Measurements from ENCODE around the gene GALNT13. TPM values are rescaled to one million over a fixed set of nuclear protein-coding genes. Genes with fewer than 3 reads are reported as not detected.

GALNT13 gene
- 4.0 TPM in 2 replicates for total RNA-seq (2014; rRNA removed; shearing (Covaris generic))

DNA sequence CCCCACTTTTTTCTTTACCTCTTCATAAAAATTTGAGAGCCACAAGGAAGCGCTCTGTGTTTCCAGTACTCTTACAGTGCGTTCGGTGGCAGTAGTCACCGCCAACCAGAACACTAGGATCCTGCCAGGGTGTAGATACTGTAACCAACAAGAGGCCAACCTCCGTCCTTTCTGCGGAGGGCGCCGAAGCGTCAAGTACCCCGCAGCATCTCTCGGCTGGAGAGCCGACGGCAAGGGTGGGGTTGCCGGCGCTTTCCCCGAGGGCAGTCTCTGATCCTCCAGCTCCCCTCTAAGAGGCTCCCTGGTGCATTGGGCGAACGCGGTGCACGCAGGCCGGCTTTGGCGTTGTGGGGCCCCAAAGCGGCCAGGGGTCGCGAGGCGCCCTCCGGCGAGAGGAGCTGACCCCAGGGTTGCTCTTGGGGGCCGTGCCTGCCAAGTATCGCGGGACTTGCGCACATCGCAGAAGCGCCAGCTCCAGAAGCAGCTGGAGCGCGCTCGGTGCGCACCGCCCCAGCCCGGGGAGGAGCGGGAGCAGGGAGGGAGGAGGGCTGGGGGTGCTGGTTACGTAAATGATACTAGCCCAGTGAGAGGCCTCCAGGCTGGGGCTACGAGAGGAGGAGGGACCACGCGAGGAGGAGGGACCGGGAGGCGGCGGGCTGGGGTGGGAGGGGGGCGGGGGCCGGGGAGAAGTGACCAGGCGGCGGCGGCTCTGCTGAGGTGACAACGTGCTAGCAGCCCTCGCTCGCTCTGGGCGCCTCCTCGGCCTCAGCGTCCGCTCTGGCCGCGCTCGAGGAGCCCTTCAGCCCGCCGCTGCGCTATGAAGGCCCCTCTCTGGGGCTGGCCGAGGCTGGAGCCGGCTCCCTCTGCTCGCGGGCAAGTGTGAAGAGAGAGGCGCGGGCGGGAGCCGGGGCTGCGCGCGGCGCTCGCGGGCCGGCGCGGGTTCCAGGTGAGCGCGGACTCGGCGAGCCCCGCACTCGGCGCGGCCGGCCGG, at the start of gene GALNT13:
GALNT13 (plus strand) TSS at position 692 of the 991 bp plus-strand sequence.
- Histone ChIP-seq H3K9me3 (replicated peaks) (no peaks in the 10 kb centered on the region), H3K4me3 (peak within 1 kb of the TSS; percentile 61), H3K27me3 (no peaks in the 10 kb centered on the region), H3K27ac (no peak within 1 kb of the TSS), H3K36me3 (no peaks in the 10 kb centered on the region), H3K4me1 (no peaks in the 10 kb centered on the region)
- DNase-seq, result peak; percentile 72 to 73

DNA sequence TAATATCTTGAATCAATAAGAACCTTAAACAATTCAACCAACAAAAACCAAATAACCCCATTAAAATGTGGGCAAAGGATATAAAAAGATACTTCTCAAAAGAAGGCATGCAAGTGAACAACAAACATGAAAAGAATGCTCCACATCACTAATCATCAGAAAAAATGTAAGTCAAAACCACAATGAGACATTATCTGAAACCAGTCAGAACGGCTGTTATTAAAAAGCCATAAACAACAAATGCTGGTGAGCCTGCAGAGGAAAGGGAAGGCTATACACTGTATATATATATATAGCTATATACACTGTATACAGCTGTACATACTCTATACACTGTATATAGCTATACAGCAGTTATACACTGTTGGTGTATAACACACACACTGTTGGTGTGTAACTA, 47.8 kb upstream of the GALNT13 start:
- H3K27ac ChIP-seq, result no peak overlapping the region
- no peak overlapping the region for H3K4me3 ChIP-seq
- DNase-seq, result no peak
- H3K36me3 ChIP-seq, result no peaks in the 10 kb centered on the region
- H3K9me3 ChIP-seq (replicated peaks), result no peaks in the 10 kb centered on the region
- no peaks in the 10 kb centered on the region for H3K27me3 ChIP-seq
- no peaks in the 10 kb centered on the region for H3K4me1 ChIP-seq

DNA sequence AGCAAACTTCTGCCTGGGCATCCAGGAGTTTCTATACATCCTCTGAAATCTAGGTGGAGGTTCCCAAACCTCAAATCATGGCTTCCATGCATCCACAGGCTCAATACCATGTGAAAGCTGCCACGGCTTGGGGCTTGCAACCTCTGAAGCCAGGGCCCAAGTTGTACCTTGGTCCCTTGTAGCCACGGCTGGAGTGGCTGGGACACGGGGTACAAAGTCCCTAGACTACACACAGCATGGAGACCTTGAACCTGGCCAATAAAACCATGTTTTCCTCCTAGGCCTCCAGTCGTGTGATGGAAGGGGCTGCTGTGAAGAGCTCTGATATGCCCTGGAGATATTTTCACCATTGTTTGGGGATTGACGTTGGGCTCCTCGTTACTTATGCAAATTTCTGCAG, 43.4 kb upstream of the GALNT13 start:
- no peaks in the 10 kb centered on the region for H3K36me3 ChIP-seq
- no peaks in the 10 kb centered on the region for H3K9me3 ChIP-seq (replicated peaks)
- no peaks in the 10 kb centered on the region for H3K27me3 ChIP-seq
- no peak overlapping the region for H3K4me3 ChIP-seq
- H3K27ac ChIP-seq, result no peak overlapping the region
- no peak for DNase-seq
- H3K4me1 ChIP-seq, result no peaks in the 10 kb centered on the region

DNA sequence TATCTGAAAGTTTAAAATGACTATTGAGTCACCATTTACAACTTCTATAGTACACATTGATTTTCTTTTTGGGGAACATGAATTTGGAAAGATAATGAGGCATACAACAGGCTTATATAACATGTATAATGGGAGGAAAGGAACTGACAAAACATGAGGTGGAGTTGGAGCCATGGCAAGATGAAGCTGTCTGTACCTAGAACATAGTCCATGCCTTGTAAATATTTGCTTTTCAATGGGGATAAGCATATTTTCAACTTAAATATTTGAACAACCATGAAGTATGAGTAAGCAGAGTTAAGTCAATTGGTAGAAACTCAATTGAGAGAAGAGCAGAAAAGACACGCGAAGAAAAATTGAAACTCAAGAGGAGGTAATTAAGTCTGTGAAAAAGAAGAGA, 37.1 kb upstream of the GALNT13 start:
- no peaks in the 10 kb centered on the region for H3K4me1 ChIP-seq
- no peak overlapping the region for H3K27ac ChIP-seq
- DNase-seq, result no peak
- H3K36me3 ChIP-seq, result no peaks in the 10 kb centered on the region
- no peaks in the 10 kb centered on the region for H3K9me3 ChIP-seq (replicated peaks)
- H3K4me3 ChIP-seq, result no peak overlapping the region
- H3K27me3 ChIP-seq, result no peaks in the 10 kb centered on the region

DNA sequence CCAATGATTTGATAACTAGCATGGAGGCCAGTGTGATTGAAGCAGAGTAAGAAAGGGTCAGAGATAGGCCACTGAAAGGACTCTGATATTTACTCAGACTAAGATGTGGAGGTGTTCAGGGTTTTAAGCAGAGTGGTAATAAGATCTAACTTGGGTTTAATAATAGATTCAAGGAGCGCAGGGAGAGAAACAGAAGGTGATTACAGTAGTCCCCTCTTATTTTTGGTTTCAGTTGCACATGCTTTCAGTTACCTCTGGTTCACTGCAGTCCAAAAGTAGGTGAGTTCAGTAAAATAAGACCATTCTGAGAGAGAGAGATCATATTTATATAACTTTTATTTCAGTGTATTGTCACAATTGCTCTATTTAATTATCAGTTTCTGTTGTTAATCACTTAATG, 13.5 kb upstream of the GALNT13 start:
- H3K4me1 ChIP-seq, result no peaks in the 10 kb centered on the region
- no peaks in the 10 kb centered on the region for H3K9me3 ChIP-seq (replicated peaks)
- no peak overlapping the region for H3K27ac ChIP-seq
- DNase-seq, result no peak
- no peaks in the 10 kb centered on the region for H3K27me3 ChIP-seq
- H3K4me3 ChIP-seq, result no peak overlapping the region
- H3K36me3 ChIP-seq, result no peaks in the 10 kb centered on the region

DNA sequence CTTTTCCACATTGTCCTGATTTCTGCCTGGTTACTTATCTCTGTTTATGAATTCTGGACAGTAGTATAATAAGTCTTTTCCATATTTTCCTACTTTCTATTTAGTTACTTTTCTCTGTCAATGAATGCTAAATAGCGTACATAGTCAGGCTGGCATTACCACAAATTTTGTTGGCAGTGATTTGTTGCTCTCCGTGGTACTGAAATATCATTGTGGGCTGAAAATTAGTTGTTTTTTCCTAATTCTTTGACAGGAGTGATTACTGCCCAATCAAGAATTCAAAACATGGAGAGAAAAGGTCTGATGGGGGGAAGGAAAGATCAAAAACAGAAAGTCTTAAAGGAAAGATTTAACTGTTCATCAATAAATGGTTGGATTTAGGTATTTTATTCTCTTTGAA, 7.7 kb upstream of the GALNT13 start:
- peak in 1 of 2 experiments; percentile 42 for DNase-seq
- no peaks in the 10 kb centered on the region for H3K4me1 ChIP-seq
- H3K27ac ChIP-seq, result no peak overlapping the region
- H3K9me3 ChIP-seq (replicated peaks), result no peaks in the 10 kb centered on the region
- H3K4me3 ChIP-seq, result no peak overlapping the region
- no peaks in the 10 kb centered on the region for H3K27me3 ChIP-seq
- no peaks in the 10 kb centered on the region for H3K36me3 ChIP-seq

DNA sequence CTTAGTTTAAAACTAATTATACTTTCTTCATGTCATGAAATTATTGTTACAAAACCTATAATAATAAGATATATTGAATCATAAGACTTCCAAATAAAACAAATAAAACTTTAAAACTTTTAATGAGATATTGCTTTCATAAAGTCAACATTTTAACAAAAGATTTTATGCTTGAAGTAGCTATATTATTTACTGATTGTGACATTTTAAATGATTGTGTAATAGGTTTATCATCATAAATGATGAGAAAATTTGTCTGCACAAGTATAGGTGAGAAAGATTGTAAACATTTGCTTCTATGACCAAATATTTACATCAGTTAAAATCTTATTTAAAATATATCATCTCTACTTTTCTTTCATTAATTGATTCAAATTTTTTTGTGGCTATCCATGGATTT, 5.1 kb upstream of the GALNT13 start:
- Histone ChIP-seq H3K4me3 (no peak overlapping the region), H3K9me3 (replicated peaks) (no peaks in the 10 kb centered on the region), H3K36me3 (no peaks in the 10 kb centered on the region), H3K4me1 (no peaks in the 10 kb centered on the region), H3K27ac (no peak overlapping the region), H3K27me3 (no peaks in the 10 kb centered on the region)
- DNase-seq, result no peak

DNA sequence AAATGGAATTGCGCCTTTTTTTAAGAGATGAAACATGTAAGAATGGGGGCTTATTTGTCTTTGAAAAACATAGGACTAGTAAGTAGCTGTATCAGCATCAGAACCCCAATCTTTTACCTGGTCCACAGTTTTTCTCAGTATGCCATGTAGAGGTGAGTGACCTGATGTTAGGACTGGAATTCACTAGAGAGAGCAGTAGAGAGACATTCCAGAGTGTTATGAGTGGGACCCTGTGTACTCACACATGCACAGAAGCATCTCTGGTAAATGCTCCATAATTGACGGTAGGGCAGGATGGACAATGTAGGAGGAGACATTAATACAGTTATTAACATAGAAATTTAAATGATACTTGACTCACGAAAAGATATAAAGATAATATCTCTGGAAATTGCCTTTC, 1.4 kb upstream of the GALNT13 start:
- Histone ChIP-seq H3K36me3 (no peaks in the 10 kb centered on the region), H3K9me3 (replicated peaks) (no peaks in the 10 kb centered on the region), H3K27ac (no peak overlapping the region), H3K4me1 (no peaks in the 10 kb centered on the region), H3K4me3 (no peak overlapping the region), H3K27me3 (no peaks in the 10 kb centered on the region)
- peak in 1 of 2 experiments; percentile 20 for DNase-seq

DNA sequence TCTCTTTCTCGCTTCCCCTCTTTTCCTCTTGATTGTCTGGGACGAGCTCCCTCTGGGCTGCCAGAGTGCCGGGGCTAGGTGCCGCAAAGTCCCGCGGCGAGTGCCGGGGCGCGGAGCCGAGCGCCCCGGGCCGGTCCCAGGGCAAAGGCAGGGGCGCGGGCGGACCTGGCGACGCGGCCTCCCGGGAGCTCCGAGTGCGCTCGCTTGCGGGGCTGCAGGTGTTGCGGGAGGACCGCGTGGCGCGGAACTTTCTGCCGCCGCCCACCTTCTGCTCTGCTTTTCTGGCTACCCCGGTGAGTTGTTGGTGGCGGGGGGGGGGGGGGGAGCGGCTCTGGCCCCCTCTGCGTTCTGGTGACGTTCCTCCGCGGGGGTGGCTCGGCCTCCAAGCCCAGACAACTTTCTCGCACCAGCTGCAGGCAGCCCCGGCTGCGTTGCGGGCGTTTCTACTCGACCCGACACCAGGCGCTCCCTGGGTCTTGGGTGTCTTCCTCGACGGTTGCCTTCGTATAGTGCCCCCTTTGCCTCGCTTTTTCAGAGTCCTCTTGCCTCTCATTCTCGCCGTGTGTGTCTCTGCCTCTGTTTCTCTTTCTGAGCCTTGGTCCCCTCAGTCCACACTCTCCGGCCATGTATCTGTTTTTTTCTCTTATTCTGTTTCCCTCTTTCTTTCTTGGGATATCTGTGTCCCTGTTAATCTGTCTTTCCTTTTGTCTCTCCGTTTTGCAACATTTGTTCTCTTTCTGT, 759 bp downstream of the GALNT13 start:
- no peaks in the 10 kb centered on the region for H3K27me3 ChIP-seq
- peak overlapping the region; percentile 61 for H3K4me3 ChIP-seq
- H3K36me3 ChIP-seq, result no peaks in the 10 kb centered on the region
- H3K9me3 ChIP-seq (replicated peaks), result no peaks in the 10 kb centered on the region
- DNase-seq, result peak in 1 of 2 experiments; percentile 10
- H3K27ac ChIP-seq, result no peak overlapping the region
- H3K4me1 ChIP-seq, result no peaks in the 10 kb centered on the region

DNA sequence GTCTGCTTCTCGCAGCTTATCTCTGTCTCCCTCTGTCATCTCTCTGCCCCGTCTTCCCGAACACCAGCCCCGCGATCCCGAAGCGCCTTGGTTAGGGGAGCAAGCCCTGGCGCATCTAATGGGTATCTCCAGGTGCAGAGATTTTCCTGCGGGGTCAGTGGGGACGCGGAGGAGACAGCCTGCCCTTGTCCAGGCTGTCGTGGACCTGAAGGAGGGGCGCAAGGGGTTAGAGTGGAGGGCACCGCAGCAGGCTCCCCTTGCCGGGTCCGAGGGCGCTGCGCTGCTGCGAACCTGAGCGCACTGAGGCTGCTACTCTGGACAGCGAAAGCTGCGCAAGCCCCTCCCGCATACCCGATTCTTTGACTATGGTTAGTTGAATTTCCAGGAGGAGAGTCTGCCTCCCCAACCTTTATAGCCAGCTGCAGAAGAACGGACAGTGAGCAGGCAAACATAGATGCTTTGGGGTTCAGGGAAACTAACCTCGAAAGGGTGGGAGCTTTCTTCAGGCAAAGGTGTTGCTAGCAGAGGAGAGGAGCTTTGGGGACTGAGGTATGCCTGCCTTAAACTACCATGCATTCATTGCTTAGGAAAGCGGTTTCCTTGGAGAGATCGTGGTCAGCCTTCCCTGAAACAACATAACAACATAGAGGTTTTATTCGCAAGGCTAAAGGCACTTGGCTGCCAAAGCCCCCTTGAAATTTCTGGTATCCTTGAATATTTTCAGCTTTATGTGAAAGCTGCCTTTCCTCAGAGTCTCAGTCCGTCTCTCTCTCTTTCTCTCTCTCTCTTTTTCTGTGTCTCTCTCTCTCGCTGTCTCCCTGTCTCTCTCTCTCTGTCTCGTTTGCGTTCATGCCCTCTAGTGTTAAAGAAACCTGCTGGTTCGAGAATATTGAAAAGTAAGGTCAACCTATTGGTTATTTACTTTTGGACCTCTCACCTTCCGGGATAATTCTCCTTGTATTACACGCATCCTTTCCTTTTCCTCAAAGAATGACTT, 1.6 kb downstream of the GALNT13 start:
- Histone ChIP-seq H3K27me3 (no peaks in the 10 kb centered on the region), H3K9me3 (replicated peaks) (no peaks in the 10 kb centered on the region), H3K36me3 (no peaks in the 10 kb centered on the region), H3K27ac (no peak overlapping the region), H3K4me3 (peak overlapping the region; percentile 61), H3K4me1 (no peaks in the 10 kb centered on the region)
- no peak for DNase-seq

DNA sequence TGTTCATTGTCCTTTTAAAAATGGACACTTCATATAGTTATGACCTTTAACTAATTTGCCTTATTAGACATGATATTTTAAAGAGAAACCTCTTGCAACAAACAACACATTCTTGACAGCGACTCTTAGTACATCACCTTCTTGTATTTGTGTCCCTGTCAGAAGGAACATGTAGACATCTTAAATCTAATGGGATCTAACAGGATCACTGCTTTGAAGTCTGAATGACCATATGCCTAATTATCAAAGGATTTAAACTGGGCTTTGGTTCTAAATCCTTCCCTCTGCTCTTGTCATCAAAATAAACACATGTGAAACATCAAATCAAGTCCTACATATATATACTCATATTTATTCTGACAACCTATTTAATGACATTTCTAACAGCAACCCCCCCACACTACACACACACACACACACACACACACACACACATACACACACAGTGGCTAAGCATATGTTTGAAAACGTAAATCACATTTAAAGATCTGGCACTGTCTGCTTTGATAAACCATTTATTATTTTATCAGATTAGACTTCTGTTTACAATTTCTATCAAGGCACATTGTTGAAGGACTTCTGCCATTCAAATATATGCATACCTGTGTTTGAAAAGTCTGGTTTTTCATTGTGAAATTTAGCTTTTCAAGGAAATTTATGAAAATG, 4.2 kb downstream of the GALNT13 start:
- H3K27me3 ChIP-seq, result no peaks in the 10 kb centered on the region
- no peaks in the 10 kb centered on the region for H3K36me3 ChIP-seq
- H3K4me1 ChIP-seq, result no peaks in the 10 kb centered on the region
- no peak overlapping the region for H3K4me3 ChIP-seq
- no peak overlapping the region for H3K27ac ChIP-seq
- DNase-seq, result no peak
- no peaks in the 10 kb centered on the region for H3K9me3 ChIP-seq (replicated peaks)

DNA sequence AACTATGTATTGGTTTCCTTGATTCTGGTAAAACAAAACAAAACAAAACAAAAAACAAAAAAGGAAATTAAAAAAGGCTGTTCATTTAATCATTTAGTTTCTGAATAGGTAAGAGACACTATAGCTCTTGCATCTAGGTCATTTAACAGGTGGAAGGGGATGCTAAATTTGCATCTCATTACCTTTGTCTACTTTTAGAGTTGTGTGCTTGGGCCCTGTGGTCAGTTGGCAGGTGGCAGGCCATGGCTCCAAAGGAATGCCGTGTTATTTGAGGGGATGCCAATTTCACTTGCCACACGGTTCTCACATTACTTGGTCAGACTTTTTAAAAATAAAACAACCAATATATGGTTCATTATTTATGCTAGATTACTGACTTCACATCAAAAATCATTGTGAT, 9.2 kb downstream of the GALNT13 start:
- H3K27ac ChIP-seq, result no peak overlapping the region
- H3K36me3 ChIP-seq, result no peaks in the 10 kb centered on the region
- H3K4me1 ChIP-seq, result no peaks in the 10 kb centered on the region
- no peak overlapping the region for H3K4me3 ChIP-seq
- no peaks in the 10 kb centered on the region for H3K27me3 ChIP-seq
- DNase-seq, result no peak
- no peaks in the 10 kb centered on the region for H3K9me3 ChIP-seq (replicated peaks)

DNA sequence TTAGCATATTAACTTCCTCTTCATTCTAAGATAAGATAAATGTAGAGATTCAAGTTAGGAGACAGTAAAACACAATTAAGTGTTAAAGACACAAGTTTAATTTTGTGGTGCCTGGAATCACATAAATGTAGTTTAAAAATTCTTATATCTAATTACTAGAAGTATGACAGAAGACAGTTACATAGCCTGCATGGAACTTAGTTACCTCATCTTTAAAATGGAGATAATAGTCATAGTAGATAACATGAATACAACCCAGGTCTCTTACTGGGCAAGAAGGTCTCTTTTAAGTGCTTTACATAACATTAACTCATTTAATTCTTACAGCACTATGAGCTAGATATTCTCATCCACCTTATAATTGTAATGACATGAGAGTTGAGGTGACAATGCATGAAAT, 15.1 kb downstream of the GALNT13 start:
- no peak overlapping the region for H3K4me3 ChIP-seq
- H3K27me3 ChIP-seq, result no peaks in the 10 kb centered on the region
- no peaks in the 10 kb centered on the region for H3K4me1 ChIP-seq
- no peaks in the 10 kb centered on the region for H3K9me3 ChIP-seq (replicated peaks)
- no peak overlapping the region for H3K27ac ChIP-seq
- DNase-seq, result no peak
- H3K36me3 ChIP-seq, result no peaks in the 10 kb centered on the region

DNA sequence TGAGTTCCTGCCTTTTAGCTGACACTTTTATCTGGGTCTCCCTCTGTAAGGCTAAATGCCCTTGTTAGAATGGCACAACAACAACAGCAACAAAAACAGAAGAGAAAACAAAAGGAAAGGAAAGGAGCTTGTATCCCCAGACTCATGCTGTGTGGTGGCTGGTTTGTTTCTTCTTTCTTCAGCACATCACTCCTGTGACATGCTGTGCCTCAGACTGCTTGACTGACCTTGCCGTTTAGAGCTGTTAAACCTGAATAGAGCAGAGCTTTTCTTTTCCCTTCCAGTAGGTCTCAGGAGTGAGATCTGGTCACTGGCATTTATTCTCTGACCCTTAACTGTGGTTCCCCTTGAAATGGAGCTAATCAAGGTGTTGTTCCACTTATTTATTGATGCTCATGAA, 18.9 kb downstream of the GALNT13 start:
- Histone ChIP-seq H3K27me3 (no peaks in the 10 kb centered on the region), H3K9me3 (replicated peaks) (no peaks in the 10 kb centered on the region), H3K36me3 (no peaks in the 10 kb centered on the region), H3K4me1 (no peaks in the 10 kb centered on the region), H3K4me3 (no peak overlapping the region), H3K27ac (no peak overlapping the region)
- DNase-seq, result no peak
